K562 (cell line): ENCODE data around the gene CYSTM1. TPM values are rescaled to one million over a fixed set of nuclear protein-coding genes. Genes with fewer than 3 reads are reported as not detected.

Experiments used
- BACH1 ChIP-seq: fragments of 200-800 bp; sonication (Bioruptor generic); IDR thresholded peaks from 2 replicates; pipeline ENCODE4 v1.6.1; 2016; ENCODE audit warnings: missing genetic modification characterization, missing compliant biosample characterization
- BMI1 ChIP-seq: fragments of 150-350 bp; IDR thresholded peaks from 2 replicates; pipeline ENCODE4 v1.6.1; 2014; ENCODE audit warnings: low read length
- BRD9 ChIP-seq: fragments of 450-650 bp; IDR thresholded peaks from 2 replicates; pipeline ENCODE4 v1.6.1; 2018; ENCODE audit warnings: low read depth; ENCODE audit not compliant: partially characterized antibody
- CTBP1 ChIP-seq: fragments of 450-650 bp; IDR thresholded peaks from 2 replicates; pipeline ENCODE4 v1.6.1; 2016; ENCODE audit warnings: borderline replicate concordance
- DACH1 ChIP-seq: fragments of 450-650 bp; IDR thresholded peaks from 2 replicates; pipeline ENCODE4 v1.6.1; 2018; ENCODE audit not compliant: partially characterized antibody
- DDX20 ChIP-seq: fragments of 450-650 bp; IDR thresholded peaks from 2 replicates; pipeline ENCODE4 v1.6.1; 2016; ENCODE audit warnings: missing genetic modification characterization, low read depth, mild to moderate bottlenecking, missing compliant biosample characterization, moderate library complexity
- DNMT1 ChIP-seq: fragments of 450-650 bp; IDR thresholded peaks from 2 replicates; pipeline ENCODE4 v1.6.1; 2016; ENCODE audit warnings: antibody characterized with exemption, mild to moderate bottlenecking
- FOXK1 ChIP-seq: sonication (generic); formaldehyde crosslinking; IDR thresholded peaks from 2 replicates; pipeline ENCODE4 v1.8.0; 2022; ENCODE audit warnings: missing genetic modification reagents, mild to moderate bottlenecking, borderline replicate concordance
- HDAC1 ChIP-seq, 2 experiments: fragments of 450-650 bp; IDR thresholded peaks; 2 replicates each; pipeline ENCODE4 v1.6.1; 2016 to 2017; ENCODE audit warnings: inconsistent platforms in 1 of 2, mild to moderate bottlenecking in 1 of 2, moderate library complexity in 1 of 2
- HDAC2 ChIP-seq: fragments of 450-650 bp; IDR thresholded peaks from 2 replicates; pipeline ENCODE4 v1.6.1; 2016; ENCODE audit warnings: mild to moderate bottlenecking
- HDAC8 ChIP-seq: fragments of 450-650 bp; IDR thresholded peaks from 2 replicates; pipeline ENCODE4 v1.6.1; 2016; ENCODE audit warnings: mild to moderate bottlenecking, missing genetic modification characterization, moderate library complexity, missing compliant biosample characterization
- MAFF ChIP-seq: IDR thresholded peaks from 2 replicates; pipeline ENCODE4 v1.6.1; 2012; ENCODE audit warnings: low read length, improper control_type of control experiment
- NBN ChIP-seq: fragments of 450-650 bp; IDR thresholded peaks from 2 replicates; pipeline ENCODE4 v1.6.1; 2016; ENCODE audit warnings: low read depth, mild to moderate bottlenecking
- NCOR1 ChIP-seq: fragments of 450-650 bp; IDR thresholded peaks from 2 replicates; pipeline ENCODE4 v1.6.1; 2016; ENCODE audit warnings: mild to moderate bottlenecking, moderate library complexity
- NONO ChIP-seq, 2 experiments: fragments of 200-400 bp in 1 of 2; fragments of 450-650 bp in 1 of 2; formaldehyde crosslinking in 1 of 2; IDR thresholded peaks; 2 replicates each; pipeline ENCODE4 v1.6.1; 2017; ENCODE audit warnings: low read depth in 2 of 2, mild to moderate bottlenecking in 2 of 2, moderate library complexity in 2 of 2, low read length in 1 of 2
- NR4A1 ChIP-seq, 2 experiments: fragments of 250-450 bp in 1 of 2; fragments of 450-650 bp in 1 of 2; sonication (Bioruptor Pico) in 1 of 2; IDR thresholded peaks; 2 replicates each; pipeline versions ENCODE4 v1.4.0 to v1.6.1; 2016 to 2020; ENCODE audit warnings: mild to moderate bottlenecking in 2 of 2, missing compliant biosample characterization in 1 of 2, missing genetic modification characterization in 1 of 2, moderate library complexity in 1 of 2
- PML ChIP-seq: IDR thresholded peaks from 2 replicates; pipeline ENCODE4 v1.6.1; 2012; ENCODE audit warnings: low read length, inconsistent platforms
- RBM34 ChIP-seq: fragments of 200-400 bp; formaldehyde crosslinking; IDR thresholded peaks from 2 replicates; pipeline ENCODE4 v1.6.1; 2018; ENCODE audit warnings: low read length, borderline replicate concordance; ENCODE audit not compliant: insufficient read depth
- RFX7 ChIP-seq: fragments of 250-450 bp; sonication (Bioruptor Pico); IDR thresholded peaks from 2 replicates; pipeline ENCODE4 v1.5.1; 2021; ENCODE audit warnings: mild to moderate bottlenecking
- SMARCE1 ChIP-seq: fragments of 450-650 bp; IDR thresholded peaks from 2 replicates; pipeline ENCODE4 v1.7.1; 2016; ENCODE audit warnings: mild to moderate bottlenecking
- SPI1 ChIP-seq: IDR thresholded peaks from 2 replicates; pipeline ENCODE4 v1.6.1; 2011; ENCODE audit warnings: low read depth, low read length, control low read depth, borderline replicate concordance
- TBL1XR1 ChIP-seq, 2 experiments: IDR thresholded peaks; 2 replicates each; pipeline ENCODE4 v1.6.1; 2012; ENCODE audit warnings: improper control_type of control experiment in 2 of 2, low read length in 2 of 2, mild to moderate bottlenecking in 1 of 2
- ZC3H11A ChIP-seq: IDR thresholded peaks from 2 replicates; pipeline ENCODE4 v1.6.1; 2012; ENCODE audit warnings: low read depth, low read length, improper control_type of control experiment
- ZEB2 ChIP-seq: fragments of 450-650 bp; IDR thresholded peaks from 2 replicates; pipeline ENCODE4 v1.6.1; 2016
- polyA plus RNA-seq, 8 experiments: library from polyadenylated mRNA; depleted of rRNA in 4 of 8; stranded (reverse) in 5 of 8; unstranded in 3 of 8; fragments of >200 nt; fragmentation: Nextera tagmentation in 2 of 8; fragmentation: Illumina TruSeq in 1 of 8; extraction: Ambion mirVana in 2 of 8; extraction: Trizol in 1 of 8; gene quantifications; 2 replicates each; pipeline versions ENCODE4 v1.2.1 to v1.2.3, GENCODE V29; 2011 to 2014; ENCODE audit warnings: inconsistent platforms in 1 of 8, missing spikeins in 1 of 8
- total RNA-seq, 7 experiments: library from RNA; depleted of rRNA in 6 of 7; stranded (reverse); fragments of >200 nt in 6 of 7; fragmentation: Illumina TruSeq in 2 of 7; extraction: Trizol in 2 of 7; gene quantifications; 2 replicates each; pipeline versions ENCODE4 v1.2.1 to v1.2.3, GENCODE V29; 2011 to 2021; ENCODE audit warnings: low replicate concordance in 1 of 7
- TF ChIP-seq, protein P1 (sequence below): sonication (generic); formaldehyde crosslinking; IDR thresholded peaks from 2 replicates; pipeline ENCODE4 v1.8.0; 2022; ENCODE audit warnings: missing genetic modification reagents, mild to moderate bottlenecking, moderate library complexity, borderline replicate concordance
- TF ChIP-seq, protein P2 (sequence below): fragments of 450-650 bp; IDR thresholded peaks from 2 replicates; pipeline ENCODE4 v1.6.1; 2018; ENCODE audit not compliant: partially characterized antibody

Gene CYSTM1
- total and polyA plus RNA-seq, 9 of the 15 experiments (the other 6 are each of a cell fraction or from before 2014, with no cell fraction given): 76.1 to 422 (median 108) TPM

DNA sequence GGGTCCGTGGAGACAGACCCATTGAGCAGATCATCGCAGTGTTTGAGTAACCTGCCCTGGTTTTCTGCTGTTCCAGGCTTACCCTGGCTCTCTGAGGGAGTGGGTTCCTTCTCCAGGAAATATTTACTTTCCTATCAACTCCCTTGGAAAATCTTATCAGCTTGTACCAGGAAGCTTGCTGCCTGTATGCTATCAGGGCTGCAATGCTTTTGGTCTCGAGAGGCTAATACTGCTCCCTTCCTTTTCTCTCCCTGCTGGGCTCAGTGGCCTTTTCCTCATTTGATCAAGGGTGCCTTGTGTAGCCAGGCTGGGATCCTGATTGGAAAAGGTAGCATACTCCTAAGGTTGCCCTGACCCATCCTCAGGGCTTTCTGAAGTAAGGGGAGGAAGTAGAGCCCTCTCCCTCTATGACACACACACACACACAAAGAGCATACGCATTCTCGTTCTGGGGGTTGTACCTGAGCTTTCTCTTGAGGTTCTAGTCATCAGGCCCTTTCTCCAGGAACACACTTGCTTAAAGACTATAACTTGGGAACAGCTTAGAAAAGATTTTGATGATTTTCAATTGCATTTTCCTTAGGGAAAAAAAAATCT lies 41.6 kb downstream of the CYSTM1 start (continued):
- TF ChIP-seq, protein P1, sequence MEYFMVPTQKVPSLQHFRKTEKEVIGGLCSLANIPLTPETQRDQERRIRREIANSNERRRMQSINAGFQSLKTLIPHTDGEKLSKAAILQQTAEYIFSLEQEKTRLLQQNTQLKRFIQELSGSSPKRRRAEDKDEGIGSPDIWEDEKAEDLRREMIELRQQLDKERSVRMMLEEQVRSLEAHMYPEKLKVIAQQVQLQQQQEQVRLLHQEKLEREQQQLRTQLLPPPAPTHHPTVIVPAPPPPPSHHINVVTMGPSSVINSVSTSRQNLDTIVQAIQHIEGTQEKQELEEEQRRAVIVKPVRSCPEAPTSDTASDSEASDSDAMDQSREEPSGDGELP (CRISPR knock-in tag): no peak
- TF ChIP-seq DDX20 (tag) (no peak), NR4A1 (CRISPR knock-in tag; IDR thresholded peaks at IDR 0.05) (no peak), NR4A1 (tag; IDR thresholded peaks at IDR 0.05) (peak; percentile 56; the same call in 1 of the 2 replicates), MAFF (no peak; the same call in 1 of the 2 replicates), ZEB2 (0 out of 2 replicates have a peak, but pooled peaks have one; percentile 37), HDAC2 (peak; percentile 52; the same call in 1 of the 2 replicates), ZC3H11A (0 out of 2 replicates have a peak, but pooled peaks have one; percentile 15), HDAC1 (IDR thresholded peaks at IDR 0.05) (peak; percentile 7 to 61; a peak in 2 of 4 replicates), SMARCE1 (peak; percentile 84), TBL1XR1 (IDR thresholded peaks at IDR 0.05; ENCODE audit: low read length in 2 of 2) (peak in 1 of 2 experiments; percentile 47; a peak in 1 of 4 replicates), NCOR1 (peak; percentile 64), RFX7 (no peak), NONO (IDR thresholded peaks at IDR 0.05; ENCODE audit: low read depth in 2 of 2, low read length in 1 of 2) (0 out of 4 replicates have a peak, but pooled peaks of 1 of the 2 experiments have one; percentile 18), NBN (peak; percentile 39), FOXK1 (CRISPR knock-in tag) (no peak), BACH1 (tag) (0 out of 2 replicates have a peak, but pooled peaks have one; percentile 8), DACH1 (peak; percentile 32), CTBP1 (peak; percentile 68; the same call in 1 of the 2 replicates), RBM34 (no peak), HDAC8 (tag) (no peak), PML (peak; percentile 51; the same call in 1 of the 2 replicates), SPI1 (peak; percentile 9; the same call in 1 of the 2 replicates), BRD9 (peak; percentile 30), BMI1 (no peak), DNMT1 (no peak)
- TF ChIP-seq, protein P2, sequence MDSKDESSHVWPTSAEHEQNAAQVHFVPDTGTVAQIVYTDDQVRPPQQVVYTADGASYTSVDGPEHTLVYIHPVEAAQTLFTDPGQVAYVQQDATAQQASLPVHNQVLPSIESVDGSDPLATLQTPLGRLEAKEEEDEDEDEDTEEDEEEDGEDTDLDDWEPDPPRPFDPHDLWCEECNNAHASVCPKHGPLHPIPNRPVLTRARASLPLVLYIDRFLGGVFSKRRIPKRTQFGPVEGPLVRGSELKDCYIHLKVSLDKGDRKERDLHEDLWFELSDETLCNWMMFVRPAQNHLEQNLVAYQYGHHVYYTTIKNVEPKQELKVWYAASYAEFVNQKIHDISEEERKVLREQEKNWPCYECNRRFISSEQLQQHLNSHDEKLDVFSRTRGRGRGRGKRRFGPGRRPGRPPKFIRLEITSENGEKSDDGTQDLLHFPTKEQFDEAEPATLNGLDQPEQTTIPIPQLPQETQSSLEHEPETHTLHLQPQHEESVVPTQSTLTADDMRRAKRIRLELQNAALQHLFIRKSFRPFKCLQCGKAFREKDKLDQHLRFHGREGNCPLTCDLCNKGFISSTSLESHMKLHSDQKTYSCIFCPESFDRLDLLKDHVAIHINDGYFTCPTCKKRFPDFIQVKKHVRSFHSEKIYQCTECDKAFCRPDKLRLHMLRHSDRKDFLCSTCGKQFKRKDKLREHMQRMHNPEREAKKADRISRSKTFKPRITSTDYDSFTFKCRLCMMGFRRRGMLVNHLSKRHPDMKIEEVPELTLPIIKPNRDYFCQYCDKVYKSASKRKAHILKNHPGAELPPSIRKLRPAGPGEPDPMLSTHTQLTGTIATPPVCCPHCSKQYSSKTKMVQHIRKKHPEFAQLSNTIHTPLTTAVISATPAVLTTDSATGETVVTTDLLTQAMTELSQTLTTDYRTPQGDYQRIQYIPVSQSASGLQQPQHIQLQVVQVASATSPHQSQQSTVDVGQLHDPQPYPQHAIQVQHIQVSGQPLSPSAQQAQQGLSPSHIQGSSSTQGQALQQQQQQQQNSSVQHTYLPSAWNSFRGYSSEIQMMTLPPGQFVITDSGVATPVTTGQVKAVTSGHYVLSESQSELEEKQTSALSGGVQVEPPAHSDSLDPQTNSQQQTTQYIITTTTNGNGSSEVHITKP: peak; percentile 7
